ENCODE results near the gene ZNF12. TPM values are rescaled to one million over a fixed set of nuclear protein-coding genes. Genes with fewer than 3 reads are reported as not detected.
"Not testable (repeated sequence)": the region's sequence is repeated elsewhere in the genome, so short reads cannot be mapped to it uniquely, and the experiment has no call there.

Gene ZNF12
- total RNA-seq = 10 to 100 TPM; 20.5 to 32.2 (median 24.9) TPM

GRCh38 chr7:6706666-6707407 is at the start of gene ZNF12:
Gene ZNF12, minus strand, starts transcription at chr7:6706947. Its CDS starts 1,774 bp downstream, at chr7:6705173.
- peak; percentile 94 to 98 (median 96) for DNase-seq
- H3K36me3 ChIP-seq = peaks cover 0 to 28% (median 0%) of the 10 kb centered on the region in 3 donors
- TF ChIP-seq POLR2A (IDR thresholded peaks at IDR 0.05) (peak; percentile 47 to 62), CTCF (IDR thresholded peaks at IDR 0.05) (peak in 1 of 6 experiments; percentile 5)

GRCh38 chr7:6753964-6754363 is 47.2 kb upstream of the ZNF12 start, which contains the start of gene RSPH10B2:
Gene RSPH10B2, plus strand, starts transcription at chr7:6754103. Its CDS starts 3,575 bp downstream, at chr7:6757678.
- H3K9me3 ChIP-seq, H3K27ac ChIP-seq, H3K4me1 ChIP-seq, H3K27me3 ChIP-seq, H3K4me3 ChIP-seq, H3K36me3 ChIP-seq, DNase-seq: not testable (repeated sequence)

More at GRCh38 chr7:6706666-6707407, at the start of gene ZNF12:
- Histone ChIP-seq H3K9me3 (no peaks in the 10 kb centered on the region), H3K4me3 (peak within 1 kb of the TSS; percentile 78 to 100 (median 86)), H3K27ac (peak within 1 kb of the TSS; percentile 83 to 92 (median 86)), H3K27me3 (no peaks in the 10 kb centered on the region), H3K4me1 (peaks cover 0 to 9% (median 6%) of the 10 kb centered on the region in 4 donors)

GRCh38 chr7:6750173-6750572 is 43.4 kb upstream of the ZNF12 start:
- H3K27ac ChIP-seq, H3K36me3 ChIP-seq, DNase-seq, H3K9me3 ChIP-seq, H3K4me3 ChIP-seq, H3K27me3 ChIP-seq, H3K4me1 ChIP-seq: not testable (repeated sequence)

- not testable (repeated sequence) for H3K36me3 ChIP-seq, H3K27ac ChIP-seq, H3K9me3 ChIP-seq, H3K4me1 ChIP-seq, H3K27me3 ChIP-seq, H3K4me3 ChIP-seq
- peak in 1 of 3 donors; percentile 75 for DNase-seq
These were observed 42.6 kb upstream of the ZNF12 start for GRCh38 chr7:6749335-6749734.

GRCh38 chr7:6744410-6745100 is 37.8 kb upstream of the ZNF12 start:
- H3K36me3 ChIP-seq = peaks cover 0 to 16% (median 0%) of the 10 kb centered on the region in 3 donors
- not testable (repeated sequence) for H3K27me3 ChIP-seq, H3K4me1 ChIP-seq, H3K27ac ChIP-seq, H3K9me3 ChIP-seq, H3K4me3 ChIP-seq, DNase-seq

GRCh38 chr7:6738415-6738814 is 31.7 kb upstream of the ZNF12 start:
- H3K4me3 ChIP-seq, H3K4me1 ChIP-seq, DNase-seq, H3K27me3 ChIP-seq, H3K27ac ChIP-seq, H3K9me3 ChIP-seq: not testable (repeated sequence)
- peaks cover 0 to 54% (median 0%) of the 10 kb centered on the region in 3 donors for H3K36me3 ChIP-seq

- peaks cover 0 to 29% (median 0%) of the 10 kb centered on the region in 3 donors for H3K36me3 ChIP-seq
- no peak for DNase-seq
- H3K4me3 ChIP-seq = peak overlapping the region; percentile 74 to 88 (median 86)
- H3K4me1 ChIP-seq = peaks cover 0 to 5% (median 2%) of the 10 kb centered on the region in 4 donors
- no peaks in the 10 kb centered on the region for H3K27me3 ChIP-seq
- H3K27ac ChIP-seq = peak overlapping the region; percentile 77 to 81 (median 78)
- H3K9me3 ChIP-seq = no peaks in the 10 kb centered on the region
- TF ChIP-seq POLR2A (IDR thresholded peaks at IDR 0.05) (no peak), CTCF (IDR thresholded peaks at IDR 0.05) (no peak)
These were observed 23.5 kb upstream of the ZNF12 start for GRCh38 chr7:6730343-6730633.

GRCh38 chr7:6729492-6730342 is 23.0 kb upstream of the ZNF12 start:
- DNase-seq = peak; percentile 87 to 96 (median 91)
- H3K9me3 ChIP-seq = no peaks in the 10 kb centered on the region
- H3K36me3 ChIP-seq = peaks cover 0 to 23% (median 0%) of the 10 kb centered on the region in 3 donors
- TF ChIP-seq POLR2A (IDR thresholded peaks at IDR 0.05) (peak in 1 of 2 donors; percentile 39), CTCF (IDR thresholded peaks at IDR 0.05) (peak in 1 of 6 experiments; percentile 4)
- no peaks in the 10 kb centered on the region for H3K27me3 ChIP-seq
- peak overlapping the region; percentile 77 to 81 (median 78) for H3K27ac ChIP-seq
- H3K4me1 ChIP-seq = peaks cover 0 to 5% (median 2%) of the 10 kb centered on the region in 4 donors
- H3K4me3 ChIP-seq = peak overlapping the region; percentile 74 to 88 (median 86)

GRCh38 chr7:6728893-6729491 is 22.2 kb upstream of the ZNF12 start:
- H3K9me3 ChIP-seq, DNase-seq, H3K27me3 ChIP-seq, H3K4me1 ChIP-seq: not testable (repeated sequence)
- Histone ChIP-seq H3K4me3 (peak overlapping the region; percentile 74 to 88 (median 86)), H3K36me3 (peaks cover 0 to 17% (median 0%) of the 10 kb centered on the region in 3 donors), H3K27ac (peak overlapping the region; percentile 77 to 81 (median 78))
